Vagina (tissue), 2 donors: ENCODE measurements around the gene PSG6.
"Not testable (repeated sequence)": the region's sequence is repeated elsewhere in the genome, so short reads cannot be mapped to it uniquely, and the experiment has no call there.

Experiments used
- POLR2A ChIP-seq, 2 donors: fragments of 450-650 bp; IDR thresholded peaks; one replicate each; pipeline ENCODE4 v1.6.1; 2017; ENCODE audit warnings: antibody characterized with exemption in 2 of 2, mild to moderate bottlenecking in 2 of 2, moderate library complexity in 2 of 2
- POLR2AphosphoS5 ChIP-seq, 2 donors: sonication (generic); formaldehyde crosslinking; IDR thresholded peaks; one replicate each; pipeline ENCODE4 v1.9.0; 2017; ENCODE audit warnings: antibody characterized with exemption in 2 of 2, mild to moderate bottlenecking in 2 of 2, low read depth in 1 of 2; ENCODE audit not compliant: insufficient read depth in 1 of 2
- TF ChIP-seq, protein P1 (sequence below), 3 experiments: fragments of 450-650 bp in 2 of 3; fragments of 200-600 bp in 1 of 3; sonication (generic) in 1 of 3; IDR thresholded peaks; one replicate each; pipeline ENCODE4 v1.5.1; 2017 to 2019; ENCODE audit warnings: antibody characterized with exemption in 3 of 3, mild to moderate bottlenecking in 2 of 3, moderate library complexity in 2 of 3

DNA sequence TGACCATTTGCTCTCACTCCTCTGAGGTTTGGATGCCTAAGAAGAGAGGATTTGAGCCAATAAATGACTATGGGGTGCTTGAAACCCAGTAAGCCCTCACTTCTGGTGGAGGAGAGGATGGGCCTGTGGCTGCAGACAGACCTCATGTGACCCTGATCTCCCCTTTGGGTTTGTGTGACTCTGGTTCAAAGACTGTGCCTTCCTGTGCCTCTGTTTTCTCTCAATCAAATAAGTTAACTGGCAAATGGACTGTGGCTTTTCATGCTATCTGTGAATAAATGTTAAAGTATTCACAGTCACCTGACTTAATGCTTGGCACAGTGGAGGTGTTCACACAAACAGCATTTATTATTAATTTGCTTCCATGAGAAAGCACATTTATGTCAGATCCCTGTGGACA, 64.9 kb downstream of the PSG6 start:
- not testable (repeated sequence) for TF ChIP-seq POLR2A (IDR thresholded peaks at IDR 0.05); POLR2AphosphoS5 (IDR thresholded peaks at IDR 0.05; ENCODE audit: insufficient read depth in 1 of 2, low read depth in 1 of 2)
- TF ChIP-seq, protein P1, sequence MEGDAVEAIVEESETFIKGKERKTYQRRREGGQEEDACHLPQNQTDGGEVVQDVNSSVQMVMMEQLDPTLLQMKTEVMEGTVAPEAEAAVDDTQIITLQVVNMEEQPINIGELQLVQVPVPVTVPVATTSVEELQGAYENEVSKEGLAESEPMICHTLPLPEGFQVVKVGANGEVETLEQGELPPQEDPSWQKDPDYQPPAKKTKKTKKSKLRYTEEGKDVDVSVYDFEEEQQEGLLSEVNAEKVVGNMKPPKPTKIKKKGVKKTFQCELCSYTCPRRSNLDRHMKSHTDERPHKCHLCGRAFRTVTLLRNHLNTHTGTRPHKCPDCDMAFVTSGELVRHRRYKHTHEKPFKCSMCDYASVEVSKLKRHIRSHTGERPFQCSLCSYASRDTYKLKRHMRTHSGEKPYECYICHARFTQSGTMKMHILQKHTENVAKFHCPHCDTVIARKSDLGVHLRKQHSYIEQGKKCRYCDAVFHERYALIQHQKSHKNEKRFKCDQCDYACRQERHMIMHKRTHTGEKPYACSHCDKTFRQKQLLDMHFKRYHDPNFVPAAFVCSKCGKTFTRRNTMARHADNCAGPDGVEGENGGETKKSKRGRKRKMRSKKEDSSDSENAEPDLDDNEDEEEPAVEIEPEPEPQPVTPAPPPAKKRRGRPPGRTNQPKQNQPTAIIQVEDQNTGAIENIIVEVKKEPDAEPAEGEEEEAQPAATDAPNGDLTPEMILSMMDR (IDR thresholded peaks at IDR 0.05): not testable (repeated sequence)
